ENCODE results near the gene LDHD. TPM values are rescaled to one million over a fixed set of nuclear protein-coding genes. Genes with fewer than 3 reads are reported as not detected.

Gene LDHD
- polyA plus RNA-seq, 3 donors: 3.7 to 6.3 (median 5.4) TPM

DNA sequence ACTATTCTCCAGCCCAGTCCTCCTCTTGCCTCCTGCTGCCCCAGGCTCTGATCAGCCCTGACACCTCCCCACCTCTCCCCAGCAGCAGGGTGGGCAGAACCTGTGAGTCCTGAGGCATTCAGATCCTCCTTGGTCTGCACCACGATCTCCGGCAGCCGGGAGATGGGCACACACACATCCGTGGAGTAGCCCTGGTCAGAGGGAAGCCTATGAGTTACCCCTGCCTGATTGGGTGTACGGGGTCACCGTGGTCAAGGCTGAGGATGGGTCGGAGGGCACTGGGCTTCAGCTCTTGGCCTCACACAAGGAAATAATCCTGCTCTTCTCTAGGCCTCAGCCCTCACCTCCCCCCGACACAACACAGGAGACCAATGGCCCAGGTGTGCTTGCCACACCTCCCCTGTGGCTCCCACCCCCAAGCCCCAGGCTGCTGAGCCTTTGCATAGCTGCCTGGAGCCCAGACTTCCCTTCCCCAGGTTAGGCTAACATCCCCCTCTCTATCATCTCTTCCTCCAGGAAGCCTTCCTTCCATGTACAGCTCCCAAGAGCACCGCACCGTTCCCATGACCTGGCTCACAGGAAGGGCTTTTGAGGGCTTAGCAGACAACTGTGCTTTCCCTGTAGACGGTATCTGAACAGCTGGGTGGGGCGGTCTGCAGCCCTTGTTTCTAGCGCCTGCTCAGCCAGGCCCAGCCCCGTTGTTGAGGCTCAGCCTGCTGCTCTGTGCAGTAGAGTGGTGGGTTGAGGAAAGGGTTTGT is 3.7 kb downstream of the LDHD start:
- Mint-ChIP-seq H3K4me1 (peaks cover 62% of the 10 kb centered on the region), H3K36me3 (peaks cover 14 to 19% of the 10 kb centered on the region in 2 donors), H3K9me3 (peaks cover 0 to 6% (median 3%) of the 10 kb centered on the region in 7 donors), H3K27ac (no peak overlapping the region), H3K4me3 (peak overlapping the region in 1 of 2 donors; percentile 86), H3K27me3 (ENCODE audit: low read depth in 3 of 3) (peaks cover 22 to 32% (median 30%) of the 10 kb centered on the region in 3 donors)
- Histone ChIP-seq H3K27ac (ENCODE audit: low read depth in 1 of 2, low read length in 2 of 2) (no peak overlapping the region), H3K36me3 (replicated peaks in 1 of 2; ENCODE audit: control insufficient read depth in 1 of 2, insufficient read depth in 2 of 2, low read length in 2 of 2) (no peaks in the 10 kb centered on the region), H3K9ac (ENCODE audit: insufficient read depth, low read length, poor library complexity, severe bottlenecking) (no peak overlapping the region), H3K4me1 (ENCODE audit: control insufficient read depth in 1 of 2, insufficient read depth in 2 of 2, low read length in 2 of 2) (peaks cover 61 to 66% of the 10 kb centered on the region in 2 donors), H3K4me3 (replicated peaks in 1 of 3; ENCODE audit: low read depth in 2 of 3, low read length in 3 of 3) (no peak overlapping the region), H3K9me3 (replicated peaks in 1 of 2; ENCODE audit: control insufficient read depth in 1 of 2, insufficient read depth in 1 of 2, low read length in 2 of 2) (no peaks in the 10 kb centered on the region), H3K27me3 (ENCODE audit: control insufficient read depth in 2 of 2, insufficient read depth in 2 of 2, low read length in 2 of 2) (peaks cover 0 to 23% of the 10 kb centered on the region in 2 donors), H4K20me1 (ENCODE audit: insufficient read depth, low read length) (no peaks in the 10 kb centered on the region), H3K4me2 (replicated peaks; ENCODE audit: extremely low read depth, low read length, poor library complexity, severe bottlenecking) (peak overlapping the region; percentile 17), H3K79me2 (ENCODE audit: insufficient read depth, low read length) (no peaks in the 10 kb centered on the region), H2AFZ (ENCODE audit: insufficient read depth, low read depth, low read length, poor library complexity, severe bottlenecking) (peak overlapping the region; percentile 17)
- TF ChIP-seq, protein P1, sequence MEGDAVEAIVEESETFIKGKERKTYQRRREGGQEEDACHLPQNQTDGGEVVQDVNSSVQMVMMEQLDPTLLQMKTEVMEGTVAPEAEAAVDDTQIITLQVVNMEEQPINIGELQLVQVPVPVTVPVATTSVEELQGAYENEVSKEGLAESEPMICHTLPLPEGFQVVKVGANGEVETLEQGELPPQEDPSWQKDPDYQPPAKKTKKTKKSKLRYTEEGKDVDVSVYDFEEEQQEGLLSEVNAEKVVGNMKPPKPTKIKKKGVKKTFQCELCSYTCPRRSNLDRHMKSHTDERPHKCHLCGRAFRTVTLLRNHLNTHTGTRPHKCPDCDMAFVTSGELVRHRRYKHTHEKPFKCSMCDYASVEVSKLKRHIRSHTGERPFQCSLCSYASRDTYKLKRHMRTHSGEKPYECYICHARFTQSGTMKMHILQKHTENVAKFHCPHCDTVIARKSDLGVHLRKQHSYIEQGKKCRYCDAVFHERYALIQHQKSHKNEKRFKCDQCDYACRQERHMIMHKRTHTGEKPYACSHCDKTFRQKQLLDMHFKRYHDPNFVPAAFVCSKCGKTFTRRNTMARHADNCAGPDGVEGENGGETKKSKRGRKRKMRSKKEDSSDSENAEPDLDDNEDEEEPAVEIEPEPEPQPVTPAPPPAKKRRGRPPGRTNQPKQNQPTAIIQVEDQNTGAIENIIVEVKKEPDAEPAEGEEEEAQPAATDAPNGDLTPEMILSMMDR (IDR thresholded peaks at IDR 0.05): no peak
- intact Hi-C loops (cut with micrococcal nuclease): loop anchor here (5.0 kb wide), 2 partner anchors 51 to 116 kb away; partner anchors contain the start of gene ZNRF1 (in 1 of the 2)
- 43% methylated on average over 13 of the region's 14 CpGs for WGBS (ENCODE audit: insufficient coverage)
- no peak for DNase-seq

DNA sequence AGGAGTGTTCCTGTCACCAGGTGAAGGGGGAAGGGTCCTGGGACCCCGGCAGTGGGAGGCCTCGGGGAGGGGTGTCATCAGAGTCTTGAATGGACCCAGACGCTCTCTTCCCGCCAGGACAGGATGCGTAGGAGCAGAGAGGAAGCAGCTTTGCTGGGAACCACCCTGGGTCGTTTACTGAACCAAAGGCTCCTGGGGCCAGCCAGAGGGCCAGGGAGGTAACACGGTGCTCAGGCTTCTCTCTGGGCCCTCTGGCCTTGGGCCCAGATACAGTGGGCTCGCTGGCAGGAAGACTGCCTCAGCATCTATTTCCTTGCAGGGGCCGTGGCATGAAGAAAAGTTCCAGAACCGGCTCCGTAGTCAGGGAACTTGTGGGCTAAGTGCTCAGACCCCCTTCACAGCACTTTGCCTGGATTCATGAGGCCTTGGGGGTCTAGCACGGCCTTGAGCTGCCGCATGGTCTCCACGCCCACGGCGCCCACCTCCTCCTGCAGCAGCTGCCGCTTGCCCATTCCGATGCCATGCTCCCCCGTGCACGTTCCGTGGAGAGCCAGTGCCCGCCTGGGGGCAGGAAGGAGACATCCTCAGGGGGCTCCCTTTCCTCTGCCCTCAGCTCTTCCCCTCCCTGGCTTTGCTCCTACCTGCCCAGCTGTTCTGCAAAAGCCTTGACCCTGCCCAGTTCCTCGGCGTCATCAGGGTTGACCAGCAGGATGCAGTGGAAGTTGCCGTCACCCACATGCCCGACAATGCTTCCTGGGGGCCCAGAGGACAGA is 4.4 kb downstream of the LDHD start:
- Histone ChIP-seq H4K20me1 (ENCODE audit: insufficient read depth, low read length) (no peaks in the 10 kb centered on the region), H3K9ac (ENCODE audit: insufficient read depth, low read length, poor library complexity, severe bottlenecking) (no peak overlapping the region), H3K4me2 (replicated peaks; ENCODE audit: extremely low read depth, low read length, poor library complexity, severe bottlenecking) (peak overlapping the region; percentile 17), H3K4me3 (replicated peaks in 1 of 3; ENCODE audit: low read depth in 2 of 3, low read length in 3 of 3) (no peak overlapping the region), H3K9me3 (replicated peaks in 1 of 2; ENCODE audit: control insufficient read depth in 1 of 2, insufficient read depth in 1 of 2, low read length in 2 of 2) (no peaks in the 10 kb centered on the region), H3K27ac (ENCODE audit: low read depth in 1 of 2, low read length in 2 of 2) (no peak overlapping the region), H3K4me1 (ENCODE audit: control insufficient read depth in 1 of 2, insufficient read depth in 2 of 2, low read length in 2 of 2) (peaks cover 69 to 74% of the 10 kb centered on the region in 2 donors), H3K79me2 (ENCODE audit: insufficient read depth, low read length) (peaks cover under 1% of the 10 kb centered on the region), H3K27me3 (ENCODE audit: control insufficient read depth in 2 of 2, insufficient read depth in 2 of 2, low read length in 2 of 2) (peaks cover 0 to 23% of the 10 kb centered on the region in 2 donors), H3K36me3 (replicated peaks in 1 of 2; ENCODE audit: control insufficient read depth in 1 of 2, insufficient read depth in 2 of 2, low read length in 2 of 2) (no peaks in the 10 kb centered on the region), H2AFZ (ENCODE audit: insufficient read depth, low read depth, low read length, poor library complexity, severe bottlenecking) (peak overlapping the region; percentile 17)
- peaks cover 22 to 32% (median 30%) of the 10 kb centered on the region in 3 donors for H3K27me3 Mint-ChIP-seq (ENCODE audit: low read depth in 3 of 3)
- H3K27ac Mint-ChIP-seq: peak overlapping the region in 3 of 7 donors; percentile 28 to 61 (median 49)
- DNase-seq: no peak
- TF ChIP-seq, protein P1 (IDR thresholded peaks at IDR 0.05): no peak
- H3K36me3 Mint-ChIP-seq: peaks cover 14 to 25% of the 10 kb centered on the region in 2 donors
- H3K9me3 Mint-ChIP-seq: peaks cover 0 to 6% (median 3%) of the 10 kb centered on the region in 7 donors
- WGBS (ENCODE audit: insufficient coverage): 3% methylated on average over 26 of the region's 26 CpGs
- H3K4me1 Mint-ChIP-seq: peaks cover 69% of the 10 kb centered on the region
- H3K4me3 Mint-ChIP-seq: peak overlapping the region in 1 of 2 donors; percentile 86
- intact Hi-C loops (cut with micrococcal nuclease): loop anchor here (2.0 to 5.0 kb wide), 3 partner anchors 50 to 115 kb away; partner anchors contain the start of gene ZNRF1 (in 2 of the 2)
